IMR-90 (cell line): ENCODE results near the gene LRRC1. TPM values are rescaled to one million over a fixed set of nuclear protein-coding genes. Genes with fewer than 3 reads are reported as not detected.

Experiments
- ATAC-seq: fragments of 200-7000 bp; cut with Tn5 transposase; 2 replicates; pipeline ENCODE4 v1.9.1; 2020; ENCODE audit warnings: low read depth, mild to moderate bottlenecking, moderate library complexity
- BruUV-seq: library from RNA; stranded (reverse); fragments of 400-500 nt; replicated peaks from 2 replicates; lab custom pipeline; 2021; lab: Mats Ljungman, UMichigan
- CTCF ChIA-PET: fragments of 300-600 bp; formaldehyde crosslinking; extraction: SDS; loops from one replicate; lab custom pipeline; 2021; ENCODE audit warnings: antibody characterized with exemption; lab: Yijun Ruan, JAX
- POLR2A ChIA-PET: fragments of 300-600 bp; sonication (Branson Sonifier 250); formaldehyde crosslinking; loops from one replicate; lab custom pipeline; 2022; ENCODE audit warnings: antibody characterized with exemption; ENCODE audit not compliant: unreplicated experiment; lab: Charles Lee
- DNase-seq: peaks from one replicate; pipeline ENCODE4 v3.0.0; 2013
- H2AFZ ChIP-seq: replicated peaks from 2 replicates; pipeline ENCODE3; 2013; ENCODE audit warnings: low read length, mild to moderate bottlenecking; ENCODE audit not compliant: poor library complexity
- H2AK5ac ChIP-seq: 2 replicates; pipeline ENCODE4 v1.6.1; 2013; ENCODE audit warnings: low read depth, low read length, inconsistent platforms
- H2AK9ac ChIP-seq: replicated peaks from 2 replicates; pipeline ENCODE3; 2013; ENCODE audit warnings: mild to moderate bottlenecking, low read depth, low read length, moderate library complexity; ENCODE audit not compliant: poor library complexity
- H2BK120ac ChIP-seq: 2 replicates; pipeline ENCODE4 v1.6.1; 2013; ENCODE audit warnings: low read depth, low read length, inconsistent platforms
- H2BK15ac ChIP-seq: 3 replicates; pipeline ENCODE4 v1.6.1; 2013; ENCODE audit warnings: low read depth, low read length, inconsistent platforms
- H2BK20ac ChIP-seq: 2 replicates; pipeline ENCODE4 v1.6.1; 2013; ENCODE audit warnings: low read depth, mild to moderate bottlenecking, inconsistent platforms, low read length, moderate library complexity
- H2BK5ac ChIP-seq: 2 replicates; pipeline ENCODE4 v1.6.1; 2013; ENCODE audit warnings: mild to moderate bottlenecking, low read depth, low read length, inconsistent platforms; ENCODE audit not compliant: poor library complexity, severe bottlenecking
- H3K14ac ChIP-seq: replicated peaks from 2 replicates; pipeline ENCODE4 v1.6.1; 2013; ENCODE audit warnings: low read depth, low read length, inconsistent platforms
- H3K18ac ChIP-seq: 2 replicates; pipeline ENCODE4 v1.6.1; 2013; ENCODE audit warnings: low read depth, low read length, control low read depth
- H3K23ac ChIP-seq: 2 replicates; pipeline ENCODE4 v1.6.1; 2013; ENCODE audit warnings: low read depth, low read length, inconsistent platforms
- H3K27ac ChIP-seq: 2 replicates; pipeline ENCODE4 v1.5.1; 2013; ENCODE audit warnings: mild to moderate bottlenecking, control low read depth, low read length; ENCODE audit not compliant: insufficient read depth
- H3K27me3 ChIP-seq: 2 replicates; pipeline ENCODE4 v1.6.1; 2013; ENCODE audit warnings: low read length; ENCODE audit not compliant: control insufficient read depth, insufficient read depth
- H3K36me3 ChIP-seq: 2 replicates; pipeline ENCODE4 v1.6.1; 2013; ENCODE audit warnings: low read length, mixed read lengths; ENCODE audit not compliant: control insufficient read depth, insufficient read depth
- H3K4ac ChIP-seq: 2 replicates; pipeline ENCODE4 v1.6.1; 2013; ENCODE audit warnings: low read depth, low read length, inconsistent platforms
- H3K4me1 ChIP-seq: 2 replicates; pipeline ENCODE4 v1.6.1; 2013; ENCODE audit warnings: low read length, mixed read lengths; ENCODE audit not compliant: control insufficient read depth, insufficient read depth
- H3K4me2 ChIP-seq: 2 replicates; pipeline ENCODE4 v1.6.1; 2013; ENCODE audit warnings: low read depth, mild to moderate bottlenecking, control low read depth, low read length, moderate library complexity
- H3K4me3 ChIP-seq: 2 replicates; pipeline ENCODE4 v1.5.1; 2013; ENCODE audit warnings: low read depth, mild to moderate bottlenecking, control low read depth, low read length, moderate library complexity; ENCODE audit not compliant: insufficient read depth
- H3K56ac ChIP-seq: 2 replicates; pipeline ENCODE4 v1.6.1; 2013; ENCODE audit warnings: low read length, inconsistent platforms; ENCODE audit not compliant: insufficient read depth; ENCODE audit errors: extremely low read depth
- H3K79me1 ChIP-seq, 2 experiments: 2 replicates each; pipeline ENCODE4 v1.6.1; 2013; ENCODE audit warnings: low read length in 2 of 2, inconsistent platforms in 1 of 2, low read depth in 1 of 2
- H3K9ac ChIP-seq: 2 replicates; pipeline ENCODE4 v1.6.1; 2013; ENCODE audit warnings: low read depth, low read length, control low read depth
- H3K9me1 ChIP-seq: 2 replicates; pipeline ENCODE4 v1.6.1; 2013; ENCODE audit warnings: low read length, inconsistent platforms; ENCODE audit not compliant: insufficient read depth
- H3K9me3 ChIP-seq: 2 replicates; pipeline ENCODE4 v1.6.1; 2013; ENCODE audit warnings: low read length; ENCODE audit not compliant: control insufficient read depth, insufficient read depth
- H4K20me1 ChIP-seq: 2 replicates; pipeline ENCODE4 v1.6.1; 2013; ENCODE audit warnings: low read length, inconsistent platforms; ENCODE audit not compliant: insufficient read depth
- H4K5ac ChIP-seq: 2 replicates; pipeline ENCODE4 v1.6.1; 2013; ENCODE audit warnings: mild to moderate bottlenecking, low read depth, low read length, control low read depth
- H4K8ac ChIP-seq, 2 experiments: 2 replicates each; pipeline ENCODE4 v1.6.1; 2013; ENCODE audit warnings: low read depth in 2 of 2, low read length in 2 of 2, control low read depth in 1 of 2, inconsistent platforms in 1 of 2
- H4K91ac ChIP-seq: 2 replicates; pipeline ENCODE4 v1.6.1; 2013; ENCODE audit warnings: low read depth, low read length, inconsistent platforms; ENCODE audit not compliant: insufficient read depth
- BHLHE40 ChIP-seq: fragments of 150-350 bp; IDR thresholded peaks from 2 replicates; pipeline ENCODE4 v1.6.1; 2016; ENCODE audit warnings: mild to moderate bottlenecking, low read depth, low read length
- CEBPB ChIP-seq: IDR thresholded peaks from 2 replicates; pipeline ENCODE4 v1.6.1; 2012; ENCODE audit warnings: low read depth, low read length, improper control_type of control experiment
- CHD1 ChIP-seq: IDR thresholded peaks from 2 replicates; pipeline ENCODE4 v1.6.1; 2012; ENCODE audit warnings: low read depth, low read length, improper control_type of control experiment
- MAFK ChIP-seq: IDR thresholded peaks from 2 replicates; pipeline ENCODE4 v1.6.1; 2012; ENCODE audit warnings: low read depth, low read length, improper control_type of control experiment
- MAZ ChIP-seq: IDR thresholded peaks from 2 replicates; pipeline ENCODE4 v1.6.1; 2012; ENCODE audit warnings: low read depth, mild to moderate bottlenecking, low read length, improper control_type of control experiment, moderate library complexity, borderline replicate concordance
- MXI1 ChIP-seq: IDR thresholded peaks from 2 replicates; pipeline ENCODE4 v1.6.1; 2012; ENCODE audit warnings: low read depth, mild to moderate bottlenecking, low read length, moderate library complexity, borderline replicate concordance
- NFE2L2 ChIP-seq: fragments of 150-350 bp; IDR thresholded peaks from 2 replicates; pipeline ENCODE4 v1.6.1; 2016; ENCODE audit warnings: low read depth, mild to moderate bottlenecking, low read length
- POLR2A ChIP-seq: IDR thresholded peaks from 2 replicates; pipeline ENCODE4 v1.6.1; 2012; ENCODE audit warnings: mild to moderate bottlenecking, low read depth, low read length
- RAD21 ChIP-seq: IDR thresholded peaks from 2 replicates; pipeline ENCODE4 v1.6.1; 2012; ENCODE audit warnings: low read length, improper control_type of control experiment
- RCOR1 ChIP-seq: IDR thresholded peaks from 2 replicates; pipeline ENCODE4 v1.6.1; 2012; ENCODE audit warnings: mild to moderate bottlenecking, low read length, improper control_type of control experiment; ENCODE audit not compliant: insufficient replicate concordance
- RFX5 ChIP-seq: IDR thresholded peaks from 2 replicates; pipeline ENCODE4 v1.8.0; 2012; ENCODE audit warnings: low read depth, mild to moderate bottlenecking, low read length, moderate library complexity
- WGBS, 2 experiments: methylation state at CpG; one replicate each; pipeline versions ENCODE4 v1.1.5 to v1.1.7; 2013; ENCODE audit warnings: missing lambda C conversion rate in 2 of 2; ENCODE audit not compliant: insufficient read length in 1 of 2; ENCODE audit errors: extremely low coverage in 2 of 2; 5-methylcytosine and 5-hydroxymethylcytosine counted together
- dilution Hi-C: fragments of 300-500 bp; cut with HindIII; formaldehyde crosslinking; loops from one replicate; pipeline ENCODE4 v1.14.3; 2018; ENCODE audit warnings: low sequenced_read_pairs; ENCODE audit not compliant: unreplicated experiment
- in situ Hi-C: fragments of 300-500 bp; cut with MboI; formaldehyde crosslinking; loops from 3 replicates; pipeline ENCODE4 v1.14.3; 2019; ENCODE audit warnings: low sequenced_read_pairs, inconsistent platforms, mixed read lengths
- intact Hi-C: fragments of 100-400 bp; cut with micrococcal nuclease; formaldehyde crosslinking; loops from 2 replicates; pipeline ENCODE4 v1.10.0; 2022
- polyA plus RNA-seq, 3 experiments: library from polyadenylated mRNA; depleted of rRNA; stranded (reverse); fragments of >200 nt; gene quantifications; 2 replicates each; pipeline ENCODE4 v1.2.3, GENCODE V29; 2012; ENCODE audit warnings: low replicate concordance in 1 of 3
- total RNA-seq: library from RNA; depleted of rRNA; stranded (reverse); fragments of >200 nt; gene quantifications from 2 replicates; pipeline ENCODE4 v1.2.3, GENCODE V29; 2012
- TF ChIP-seq, protein P1 (sequence below): fragments of 150-350 bp; IDR thresholded peaks from 2 replicates; pipeline ENCODE4 v1.6.1; 2017; ENCODE audit warnings: mild to moderate bottlenecking, antibody characterized with exemption, low read length, low read depth
- TF ChIP-seq, protein P2 (sequence below): fragments of 150-350 bp; IDR thresholded peaks from 2 replicates; pipeline ENCODE4 v1.6.1; 2016; ENCODE audit warnings: low read depth, mild to moderate bottlenecking, low read length, moderate library complexity, borderline replicate concordance
- TF ChIP-seq, protein P3 (sequence below): conservative IDR thresholded peaks from 2 replicates; pipeline ENCODE4 v1.5.1; 2012; ENCODE audit warnings: mild to moderate bottlenecking, low read depth, low read length, improper control_type of control experiment

The LRRC1 gene
- total and polyA plus RNA-seq, 2 of the 4 experiments (the other 2 are of a cell fraction) = 5.1 to 6.1 TPM

DNA sequence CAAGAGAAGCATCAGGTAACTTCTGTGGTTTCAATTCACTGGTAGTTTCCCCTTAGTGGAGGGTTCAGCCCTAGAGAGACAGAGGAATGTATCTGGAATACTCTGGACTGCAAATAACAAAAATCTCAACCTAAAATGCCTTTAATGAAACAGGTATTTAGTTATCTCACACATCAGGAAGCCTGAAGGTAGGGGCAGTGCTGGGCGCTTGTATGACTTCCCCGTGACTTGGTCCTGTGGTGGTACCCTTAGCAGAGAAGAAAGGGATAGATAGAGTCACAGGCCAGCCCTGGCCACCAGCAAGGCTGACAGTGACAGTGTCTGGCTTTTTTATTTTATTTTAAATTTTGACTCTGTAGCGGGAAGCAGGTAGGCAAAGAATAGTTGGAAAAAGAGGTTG, 14.9 kb downstream of the LRRC1 start:
- no peak overlapping the region for H2BK5ac ChIP-seq
- DNase-seq (no peak), ATAC-seq (no peak)
- H3K79me1 ChIP-seq = peaks cover 41 to 67% of the 10 kb centered on the region in 2 experiments
- H2AK9ac ChIP-seq = no peak overlapping the region
- H3K9ac ChIP-seq = no peak overlapping the region
- peaks cover 10% of the 10 kb centered on the region for H3K9me1 ChIP-seq
- TF ChIP-seq CEBPB (no peak), BHLHE40 (no peak), NFE2L2 (no peak), RAD21 (no peak), MAFK (no peak), MAZ (no peak), RCOR1 (no peak), RFX5 (no peak), POLR2A (no peak), CHD1 (no peak), MXI1 (no peak)
- TF ChIP-seq, protein P1, sequence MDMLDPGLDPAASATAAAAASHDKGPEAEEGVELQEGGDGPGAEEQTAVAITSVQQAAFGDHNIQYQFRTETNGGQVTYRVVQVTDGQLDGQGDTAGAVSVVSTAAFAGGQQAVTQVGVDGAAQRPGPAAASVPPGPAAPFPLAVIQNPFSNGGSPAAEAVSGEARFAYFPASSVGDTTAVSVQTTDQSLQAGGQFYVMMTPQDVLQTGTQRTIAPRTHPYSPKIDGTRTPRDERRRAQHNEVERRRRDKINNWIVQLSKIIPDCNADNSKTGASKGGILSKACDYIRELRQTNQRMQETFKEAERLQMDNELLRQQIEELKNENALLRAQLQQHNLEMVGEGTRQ = no peak
- TF ChIP-seq, protein P2, sequence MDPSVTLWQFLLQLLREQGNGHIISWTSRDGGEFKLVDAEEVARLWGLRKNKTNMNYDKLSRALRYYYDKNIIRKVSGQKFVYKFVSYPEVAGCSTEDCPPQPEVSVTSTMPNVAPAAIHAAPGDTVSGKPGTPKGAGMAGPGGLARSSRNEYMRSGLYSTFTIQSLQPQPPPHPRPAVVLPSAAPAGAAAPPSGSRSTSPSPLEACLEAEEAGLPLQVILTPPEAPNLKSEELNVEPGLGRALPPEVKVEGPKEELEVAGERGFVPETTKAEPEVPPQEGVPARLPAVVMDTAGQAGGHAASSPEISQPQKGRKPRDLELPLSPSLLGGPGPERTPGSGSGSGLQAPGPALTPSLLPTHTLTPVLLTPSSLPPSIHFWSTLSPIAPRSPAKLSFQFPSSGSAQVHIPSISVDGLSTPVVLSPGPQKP = no peak
- TF ChIP-seq, protein P3, sequence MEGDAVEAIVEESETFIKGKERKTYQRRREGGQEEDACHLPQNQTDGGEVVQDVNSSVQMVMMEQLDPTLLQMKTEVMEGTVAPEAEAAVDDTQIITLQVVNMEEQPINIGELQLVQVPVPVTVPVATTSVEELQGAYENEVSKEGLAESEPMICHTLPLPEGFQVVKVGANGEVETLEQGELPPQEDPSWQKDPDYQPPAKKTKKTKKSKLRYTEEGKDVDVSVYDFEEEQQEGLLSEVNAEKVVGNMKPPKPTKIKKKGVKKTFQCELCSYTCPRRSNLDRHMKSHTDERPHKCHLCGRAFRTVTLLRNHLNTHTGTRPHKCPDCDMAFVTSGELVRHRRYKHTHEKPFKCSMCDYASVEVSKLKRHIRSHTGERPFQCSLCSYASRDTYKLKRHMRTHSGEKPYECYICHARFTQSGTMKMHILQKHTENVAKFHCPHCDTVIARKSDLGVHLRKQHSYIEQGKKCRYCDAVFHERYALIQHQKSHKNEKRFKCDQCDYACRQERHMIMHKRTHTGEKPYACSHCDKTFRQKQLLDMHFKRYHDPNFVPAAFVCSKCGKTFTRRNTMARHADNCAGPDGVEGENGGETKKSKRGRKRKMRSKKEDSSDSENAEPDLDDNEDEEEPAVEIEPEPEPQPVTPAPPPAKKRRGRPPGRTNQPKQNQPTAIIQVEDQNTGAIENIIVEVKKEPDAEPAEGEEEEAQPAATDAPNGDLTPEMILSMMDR = no peak
- no peak overlapping the region for H3K14ac ChIP-seq
- H3K4me1 ChIP-seq = peaks cover 5% of the 10 kb centered on the region; the same call in 1 of the 2 replicates
- no peak overlapping the region for H2AFZ ChIP-seq
- H3K18ac ChIP-seq = no peak overlapping the region
- no peak overlapping the region for H2BK20ac ChIP-seq
- 100% methylated on average over 1 of the region's 3 CpGs; no CpG with 5 or more reads in 1 of the 2 experiments for WGBS, 2 experiments
- intact Hi-C loops (no loop called here), in situ Hi-C loops (no loop called here), dilution Hi-C loops (no loop called here)
- no peak overlapping the region; the same call in 2 of the 3 replicates for H2BK15ac ChIP-seq
- no peaks in the 10 kb centered on the region for H3K36me3 ChIP-seq
- H4K5ac ChIP-seq = no peak overlapping the region
- H3K27me3 ChIP-seq = no peaks in the 10 kb centered on the region
- H3K56ac ChIP-seq = no peak overlapping the region
- H3K4me3 ChIP-seq = no peak overlapping the region
- H3K4me2 ChIP-seq = no peak overlapping the region
- no peak overlapping the region for H2AK5ac ChIP-seq
- ChIA-PET CTCF (no interaction called here), POLR2A (no interaction called here)
- no peak overlapping the region for H4K8ac ChIP-seq
- no peak overlapping the region for H3K4ac ChIP-seq
- H2BK120ac ChIP-seq = no peak overlapping the region
- BruUV-seq = no TSS peak
- no peak overlapping the region for H3K27ac ChIP-seq
- no peaks in the 10 kb centered on the region for H3K9me3 ChIP-seq
- H4K91ac ChIP-seq = no peak overlapping the region
- H3K23ac ChIP-seq = no peak overlapping the region
- H4K20me1 ChIP-seq = peaks cover 3% of the 10 kb centered on the region; the same call in 1 of the 2 replicates
